Central memory CD4-positive, alpha-beta T cell (primary cell): ENCODE data around the gene LAMA3.
"Not testable (repeated sequence)": the region's sequence is repeated elsewhere in the genome, so short reads cannot be mapped to it uniquely, and the experiment has no call there.

Experiments used
- DNase-seq: peaks from one replicate; pipeline ENCODE4 v3.0.0; 2022

Gene LAMA3

DNA sequence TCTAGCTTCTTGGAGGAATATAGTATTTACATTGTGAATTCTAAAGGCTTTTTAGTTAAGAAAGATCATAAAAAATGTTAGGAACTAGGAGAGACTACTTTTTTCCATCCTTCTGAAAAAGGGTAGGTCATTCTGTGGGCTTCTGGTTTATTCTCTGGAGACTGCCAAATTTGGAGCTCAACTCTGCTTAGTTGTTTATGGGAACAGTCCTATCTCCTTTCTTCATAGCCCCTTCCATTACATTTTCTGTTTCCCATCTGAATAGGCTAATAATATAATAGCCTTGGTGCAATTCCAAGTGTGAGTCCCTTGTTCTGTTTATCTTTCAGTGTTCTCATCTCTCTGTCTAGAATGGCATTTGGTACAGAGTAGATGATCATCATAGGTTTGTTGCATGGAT lies 15.6 kb downstream of the LAMA3 start:
- no peak for DNase-seq

DNA sequence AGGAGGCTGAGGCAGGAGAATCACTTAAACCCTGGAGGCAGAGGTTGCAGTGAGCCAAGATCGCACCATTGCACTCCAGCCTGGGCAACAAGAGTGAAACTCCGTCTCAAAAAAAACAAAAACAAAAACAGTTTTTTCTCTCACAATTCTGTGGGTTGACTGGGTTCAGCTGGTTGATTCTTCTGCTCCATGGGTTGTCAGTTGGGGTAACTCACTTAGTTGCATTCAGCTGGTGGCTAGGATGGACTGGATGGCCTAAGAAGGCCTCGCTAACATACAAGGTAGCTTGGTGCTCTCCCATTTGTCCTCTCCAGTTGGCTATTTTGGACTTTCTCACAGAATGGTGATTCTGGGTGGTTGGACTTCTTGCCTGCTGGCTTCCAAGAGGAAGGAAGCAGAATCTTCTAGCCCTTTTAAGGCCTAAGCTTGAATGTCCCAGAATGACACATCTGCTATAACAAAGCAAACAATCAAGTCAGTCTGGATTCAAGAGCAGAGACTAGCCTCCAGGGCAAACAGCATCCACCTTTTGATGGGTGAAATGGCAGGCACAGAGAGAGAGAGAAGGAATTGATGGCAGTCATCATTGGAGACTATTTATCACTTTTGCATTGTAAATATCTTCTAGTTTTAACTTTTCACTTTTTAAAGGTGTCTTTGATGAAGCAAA lies 17.9 kb downstream of the LAMA3 start:
- no peak for DNase-seq

- DNase-seq: no peak
These were observed 20.8 kb downstream of the LAMA3 start for GRCh38 chr18:23710068-23710527.

DNA sequence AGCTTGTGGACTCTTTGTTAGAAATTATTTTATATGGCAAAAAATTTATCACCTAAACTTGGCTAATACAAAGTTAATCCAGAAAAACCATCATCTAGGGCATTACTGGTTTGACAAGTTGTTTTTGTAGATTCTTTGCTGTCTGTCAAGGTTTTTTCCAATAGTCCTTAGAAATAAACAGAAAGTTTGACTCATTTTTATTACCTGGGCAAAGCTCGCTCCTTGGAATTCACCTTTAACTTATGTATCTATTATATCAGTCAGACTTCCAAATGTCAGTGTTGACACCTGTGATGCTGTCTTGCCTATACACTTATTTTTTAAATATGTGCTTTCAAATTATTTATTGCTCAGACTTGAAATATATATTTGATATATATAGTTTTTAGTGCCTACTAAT lies 21.7 kb downstream of the LAMA3 start:
- no peak for DNase-seq

DNA sequence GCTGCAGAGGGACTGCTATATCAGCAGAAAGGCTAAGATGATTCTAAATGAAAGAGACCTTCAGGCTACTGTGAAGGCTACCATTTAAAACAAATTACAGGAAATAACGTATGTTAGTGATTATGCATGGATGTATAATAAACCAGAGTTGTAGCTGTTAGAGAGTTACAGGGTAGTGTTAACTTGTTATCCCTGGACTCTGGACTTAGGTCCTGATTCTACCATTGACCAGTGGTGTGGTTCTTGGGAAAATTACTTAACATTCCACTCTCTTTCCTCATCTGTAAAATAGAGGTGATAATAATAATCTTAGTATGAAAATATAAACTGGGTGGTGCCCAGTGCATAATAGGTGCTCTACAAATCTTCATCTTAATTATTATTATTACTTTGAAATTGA lies 22.2 kb downstream of the LAMA3 start:
- DNase-seq: no peak

DNA sequence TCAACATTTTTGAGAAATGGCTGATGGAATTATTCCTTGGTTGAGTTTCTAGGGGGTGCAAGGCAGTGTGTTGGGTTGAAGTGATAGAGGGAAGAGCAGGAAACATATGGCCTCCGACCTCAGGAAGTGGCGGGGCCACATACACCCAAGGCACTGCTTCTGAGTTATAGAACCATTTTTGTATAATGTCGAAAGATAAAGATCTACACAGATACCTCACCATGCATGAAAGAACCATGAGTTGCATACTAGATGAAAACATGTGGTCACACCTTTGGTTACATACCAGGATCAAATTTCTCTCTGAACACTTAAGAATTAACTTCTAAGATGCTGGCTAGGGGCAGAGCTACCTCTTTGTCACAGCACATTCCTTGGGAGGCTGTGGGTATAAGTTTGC lies 23.2 kb downstream of the LAMA3 start:
- peak; percentile 44 for DNase-seq

GRCh38 chr18:23714576-23714975 lies 25.3 kb downstream of the LAMA3 start:
- DNase-seq: no peak

DNA sequence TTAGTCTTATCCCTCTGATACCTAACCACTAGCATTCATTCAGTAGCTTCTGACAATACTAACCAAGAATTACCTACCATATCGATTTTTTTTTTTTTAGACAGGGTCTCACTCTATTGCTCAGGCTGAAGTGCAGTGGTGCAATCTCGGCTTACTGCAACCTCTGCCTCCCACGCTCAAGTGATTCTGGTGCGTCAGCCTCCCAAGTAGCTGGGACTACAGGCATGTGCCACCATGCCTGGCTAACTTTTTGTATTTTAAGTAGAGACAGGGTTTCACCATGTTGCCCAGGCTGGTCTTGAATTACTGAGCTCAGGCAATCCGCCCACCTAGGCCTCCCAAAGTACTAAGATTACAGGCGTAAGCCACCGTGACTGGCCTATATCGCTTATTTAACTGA lies 26.8 kb downstream of the LAMA3 start:
- not testable (repeated sequence) for DNase-seq

- DNase-seq: no peak
These were observed 27.3 kb downstream of the LAMA3 start for GRCh38 chr18:23716516-23716915.

DNA sequence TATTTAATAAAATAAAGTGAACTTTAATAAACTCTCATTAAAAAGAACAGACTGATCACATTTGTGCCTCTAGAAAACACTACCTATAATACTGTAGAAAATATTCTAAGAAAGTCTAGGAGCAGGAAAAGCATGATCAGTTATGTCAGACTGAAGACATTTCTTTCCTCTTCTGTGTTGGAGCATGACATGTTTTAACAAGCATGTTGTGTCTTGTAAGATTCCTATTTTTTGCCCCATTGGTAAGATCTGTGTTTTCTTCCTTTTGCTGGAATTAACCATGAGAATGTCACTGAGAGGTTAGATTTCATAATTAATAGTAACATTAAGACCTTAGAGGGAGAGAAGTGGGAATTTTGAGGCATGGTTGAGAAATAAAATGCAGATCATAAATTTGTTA lies 27.7 kb downstream of the LAMA3 start:
- no peak for DNase-seq

- DNase-seq: no peak
These were observed 29.0 kb downstream of the LAMA3 start for GRCh38 chr18:23718243-23718720.

DNA sequence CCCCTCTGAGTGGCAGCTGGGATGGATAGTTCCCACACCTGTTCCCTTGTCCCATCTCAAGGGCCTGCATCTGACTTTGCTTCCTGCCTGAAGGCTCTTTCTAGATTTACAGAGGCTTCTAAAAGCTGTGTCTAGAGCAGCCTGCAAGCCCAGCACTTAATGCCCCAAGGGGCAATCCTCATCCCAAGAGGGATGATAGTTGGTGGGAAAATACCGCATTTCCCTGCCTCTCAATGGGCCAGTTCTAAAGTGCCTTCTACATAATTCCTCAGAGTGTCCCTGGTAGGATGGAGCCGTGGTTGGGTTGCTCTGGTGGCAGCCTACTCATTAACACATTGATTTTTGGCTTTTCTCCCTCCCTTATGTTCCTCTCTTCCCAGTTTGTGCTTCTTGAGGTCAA lies 29.5 kb downstream of the LAMA3 start:
- DNase-seq: no peak

- no peak for DNase-seq
These were observed 30.5 kb downstream of the LAMA3 start for GRCh38 chr18:23719634-23720201.

GRCh38 chr18:23721696-23722480 lies 32.6 kb downstream of the LAMA3 start:
- no peak for DNase-seq

DNA sequence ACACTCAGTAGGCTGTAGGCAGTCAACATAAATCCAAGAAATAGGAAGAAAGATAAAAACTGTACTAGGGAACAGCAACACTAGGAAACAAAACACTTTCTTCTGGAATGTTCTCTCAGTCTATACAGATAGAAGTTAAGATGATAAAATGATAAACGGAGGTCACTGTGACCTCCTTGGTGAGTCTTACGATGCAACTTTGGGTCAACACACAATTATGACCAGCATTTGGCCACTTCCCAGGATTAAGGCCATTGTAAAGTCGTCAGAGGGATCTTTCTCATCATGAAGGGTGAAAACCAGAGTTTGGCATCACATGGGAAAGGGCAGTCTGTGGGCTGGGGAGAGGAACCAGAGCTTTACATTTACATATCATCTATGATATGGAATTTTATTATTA lies 33.4 kb downstream of the LAMA3 start:
- DNase-seq: no peak

DNA sequence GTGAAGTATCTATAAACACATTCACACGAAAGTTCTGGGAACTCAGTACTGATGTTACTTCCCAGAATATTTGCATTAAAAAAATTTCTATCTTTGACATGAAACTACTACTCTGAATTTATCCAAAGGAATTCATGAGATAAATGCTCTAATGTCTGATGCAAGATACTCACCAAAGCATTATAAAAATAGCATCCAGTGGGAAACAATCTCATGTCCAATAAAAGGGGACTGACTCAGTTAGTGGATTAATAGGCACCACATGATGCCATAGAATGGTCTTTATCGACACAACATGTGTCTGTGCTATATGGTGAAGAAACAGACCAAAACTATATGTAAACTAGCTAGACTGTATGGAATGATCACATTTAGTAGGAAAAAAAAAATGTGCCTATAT lies 33.9 kb downstream of the LAMA3 start:
- no peak for DNase-seq

DNA sequence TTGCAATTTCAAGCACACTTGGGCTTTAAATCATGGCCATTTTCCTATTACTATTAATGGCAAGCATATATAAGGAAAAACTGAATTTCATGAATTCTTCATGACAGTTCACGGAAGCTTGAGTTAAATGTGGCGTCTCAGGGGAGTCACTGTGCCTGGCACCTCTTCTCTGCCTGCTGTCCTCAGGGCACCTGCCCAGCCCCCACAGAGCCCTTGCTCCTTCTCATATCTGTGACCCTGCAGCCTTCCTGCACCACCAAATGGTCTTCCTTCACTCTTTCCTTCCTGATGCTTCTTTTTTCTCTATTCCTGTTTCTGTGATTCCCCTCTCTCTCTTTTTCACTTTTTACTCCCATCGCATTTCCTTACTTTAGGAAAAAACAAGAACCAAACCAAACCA lies 35.4 kb downstream of the LAMA3 start:
- no peak for DNase-seq

GRCh38 chr18:23725351-23725750 lies 36.1 kb downstream of the LAMA3 start:
- no peak for DNase-seq

DNA sequence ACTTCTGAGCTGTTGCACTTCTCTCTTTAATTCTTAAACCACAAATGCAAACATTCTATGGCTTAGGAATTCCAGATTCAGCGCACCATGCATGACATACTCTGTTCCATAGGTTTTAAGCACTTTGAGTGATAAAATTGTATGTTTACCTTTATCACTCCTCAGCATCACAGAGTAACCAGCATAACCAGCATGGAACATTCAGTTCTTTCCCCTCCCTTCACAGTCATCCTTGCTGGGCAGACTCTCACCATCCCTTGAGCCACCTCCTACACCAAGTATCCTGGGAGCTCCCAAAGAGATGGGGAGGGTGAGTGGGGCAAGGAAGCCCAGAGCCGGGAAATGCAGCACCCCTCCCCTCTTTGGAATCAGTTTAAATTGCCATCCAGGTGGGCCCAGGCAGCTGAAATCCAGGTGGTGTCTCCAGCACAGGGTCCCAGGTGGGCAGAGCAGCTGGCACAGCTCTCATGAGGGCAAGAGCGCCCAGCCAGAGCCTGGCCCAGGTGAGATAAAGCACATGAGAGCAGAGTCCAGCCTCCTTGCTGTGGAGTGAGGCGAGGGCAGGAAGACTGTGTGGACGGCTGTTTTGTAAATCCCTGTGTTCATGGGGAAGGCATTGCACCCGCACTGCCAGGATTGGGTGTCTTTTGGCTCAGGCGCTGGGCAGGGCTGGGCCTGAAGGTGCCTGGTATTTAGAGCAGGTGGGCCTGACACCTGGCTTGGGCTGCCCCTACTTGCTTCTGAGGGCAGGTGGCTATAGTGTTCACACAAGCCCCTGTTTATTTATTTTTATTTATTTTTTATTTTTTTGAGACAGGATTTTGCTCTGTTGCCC lies 36.8 kb downstream of the LAMA3 start:
- no peak for DNase-seq

- no peak for DNase-seq
These were observed 38.6 kb downstream of the LAMA3 start for GRCh38 chr18:23727707-23728493.

DNA sequence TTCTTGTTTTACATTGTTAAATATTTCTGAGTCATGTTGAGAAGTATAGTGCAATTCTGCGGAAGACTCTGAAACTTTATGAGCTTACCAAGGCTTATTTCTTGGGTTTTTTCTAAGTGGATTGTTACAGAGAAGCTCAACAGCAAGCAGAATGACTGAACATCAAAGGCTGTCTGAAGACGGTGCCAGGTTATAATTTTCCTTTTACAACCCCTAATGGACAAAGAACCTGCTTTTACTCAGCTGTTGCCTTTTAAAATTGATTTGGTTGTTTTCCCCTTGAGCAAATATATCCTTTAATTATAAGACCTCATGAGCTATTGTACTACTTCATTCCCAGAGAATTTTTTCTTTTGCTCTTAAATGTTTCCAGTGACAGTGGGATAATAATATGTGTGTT lies 41.6 kb downstream of the LAMA3 start:
- DNase-seq: no peak

GRCh38 chr18:23731861-23732260 lies 42.6 kb downstream of the LAMA3 start:
- DNase-seq: no peak
